NCI-H446 (cell line): ENCODE results near the gene ANKRD55.
"Not testable (repeated sequence)": the region's sequence is repeated elsewhere in the genome, so short reads cannot be mapped to it uniquely, and the experiment has no call there.

Experiments used
- DNase-seq, 2 experiments: peaks; one replicate each; lab custom pipeline; 2025; lab: John Stamatoyannopoulos, UW

The ANKRD55 gene

GRCh38 chr5:56253126-56253525, 20.0 kb upstream of the ANKRD55 start:
- no peak for DNase-seq

- no peak for DNase-seq
Measured at GRCh38 chr5:56251918-56252553, 18.9 kb upstream of the ANKRD55 start.

GRCh38 chr5:56251440-56251839, 18.3 kb upstream of the ANKRD55 start:
- DNase-seq = no peak

DNA sequence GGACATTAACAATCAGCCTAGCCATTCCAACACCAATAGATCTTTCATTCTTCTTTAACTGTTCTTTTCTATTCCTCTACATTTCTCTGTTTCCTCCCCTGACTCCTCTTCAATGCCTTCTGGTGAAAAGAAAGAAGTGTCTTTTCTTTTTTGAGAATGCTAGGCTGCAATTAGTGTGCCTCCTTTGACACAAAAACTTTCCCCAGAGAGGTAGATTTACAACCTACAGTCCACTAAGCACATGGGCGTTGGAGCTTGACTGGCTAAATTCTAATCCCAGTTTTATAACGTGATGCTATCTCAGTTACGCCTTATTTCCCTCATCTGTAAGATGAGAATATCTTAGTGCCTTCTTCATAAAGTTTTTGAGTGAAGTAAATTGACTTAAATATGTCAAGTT, 16.9 kb upstream of the ANKRD55 start:
- no peak for DNase-seq

- DNase-seq = not testable (repeated sequence)
Measured at GRCh38 chr5:56249085-56249484, 16.0 kb upstream of the ANKRD55 start.

- DNase-seq = no peak
Measured at GRCh38 chr5:56247592-56247991, 14.5 kb upstream of the ANKRD55 start.

DNA sequence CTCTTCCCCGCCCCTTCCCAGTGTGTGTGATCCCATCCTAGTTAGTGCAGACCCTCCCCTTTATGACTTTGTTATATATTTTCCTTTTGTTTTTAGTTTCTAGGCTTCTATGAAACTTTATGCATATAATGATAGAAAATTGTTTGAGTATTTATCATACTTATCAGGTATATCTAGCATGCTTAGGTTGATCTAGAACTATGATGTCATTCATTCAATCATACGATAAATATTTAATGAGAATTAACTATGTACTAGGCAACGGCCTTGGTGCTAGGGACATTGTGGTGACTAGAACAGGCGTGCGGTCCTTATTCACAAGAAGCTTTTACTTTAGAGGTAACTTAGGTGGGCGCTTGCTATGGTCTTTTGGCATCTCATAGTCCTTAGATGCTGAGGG, 13.6 kb upstream of the ANKRD55 start:
- no peak for DNase-seq

DNA sequence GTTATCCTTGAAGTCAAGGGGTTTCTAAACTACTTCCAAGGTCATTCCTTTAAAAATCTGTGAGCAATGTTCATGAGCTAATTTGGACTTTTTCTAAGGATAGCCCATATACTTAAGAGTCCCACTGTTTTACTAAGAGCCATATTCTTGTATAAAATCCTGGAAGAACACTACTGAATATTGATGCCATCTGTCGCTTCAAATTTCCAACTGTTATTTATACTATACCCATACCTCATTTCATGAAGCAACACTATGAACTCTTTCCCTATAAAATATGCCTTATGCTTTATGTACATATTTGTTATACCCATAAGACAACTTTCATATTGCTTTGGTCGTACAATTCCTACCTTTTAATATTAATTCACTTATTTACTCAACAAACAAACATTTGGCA, 12.4 kb upstream of the ANKRD55 start:
- DNase-seq = no peak

- no peak for DNase-seq
Measured at GRCh38 chr5:56244627-56245026, 11.5 kb upstream of the ANKRD55 start.

- DNase-seq = not testable (repeated sequence)
Measured at GRCh38 chr5:56242271-56242670, 9.1 kb upstream of the ANKRD55 start.

- DNase-seq = no peak
Measured at GRCh38 chr5:56232538-56232937, 592 bp downstream of the ANKRD55 start.

- DNase-seq = no peak
Measured at GRCh38 chr5:56230576-56230975, 2.6 kb downstream of the ANKRD55 start.

DNA sequence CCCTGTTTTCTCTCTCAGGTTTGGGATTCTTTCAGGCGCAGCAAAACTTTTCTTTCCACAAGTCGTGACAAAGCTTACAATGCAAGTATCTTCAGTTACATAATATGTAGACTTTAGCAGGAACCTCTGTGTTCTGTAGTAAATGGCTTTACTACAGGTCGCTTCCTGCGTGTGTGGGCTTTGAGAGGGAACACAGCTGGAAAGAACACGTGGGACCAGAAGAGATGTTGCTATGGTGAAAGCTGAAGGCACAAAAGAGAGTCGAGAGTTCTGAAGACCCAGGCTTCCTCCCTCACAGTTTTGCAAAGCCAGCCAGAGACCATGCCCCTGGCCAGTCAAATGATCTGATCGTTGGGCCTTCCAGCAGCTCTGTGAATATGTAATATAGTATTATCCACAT, 4.0 kb downstream of the ANKRD55 start:
- no peak for DNase-seq

DNA sequence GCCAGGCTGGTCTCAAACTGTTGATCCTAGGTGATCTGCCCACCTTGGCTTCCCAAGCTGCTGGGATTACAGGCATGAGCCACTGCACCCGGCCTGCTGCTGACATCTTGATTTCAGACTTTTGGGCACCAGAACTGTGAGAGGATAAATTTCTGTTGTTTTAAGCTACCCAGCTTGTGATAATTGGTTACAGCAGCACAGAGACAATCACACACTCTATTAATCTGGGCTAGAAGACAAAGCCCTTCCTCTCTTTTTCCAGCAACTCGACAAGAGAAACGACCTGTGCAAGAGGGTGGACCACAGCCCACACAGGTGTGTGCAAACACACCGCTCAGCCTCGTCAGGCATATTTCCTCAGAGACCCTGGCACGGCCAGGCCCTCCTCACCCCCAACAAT, 4.5 kb downstream of the ANKRD55 start:
- no peak for DNase-seq

DNA sequence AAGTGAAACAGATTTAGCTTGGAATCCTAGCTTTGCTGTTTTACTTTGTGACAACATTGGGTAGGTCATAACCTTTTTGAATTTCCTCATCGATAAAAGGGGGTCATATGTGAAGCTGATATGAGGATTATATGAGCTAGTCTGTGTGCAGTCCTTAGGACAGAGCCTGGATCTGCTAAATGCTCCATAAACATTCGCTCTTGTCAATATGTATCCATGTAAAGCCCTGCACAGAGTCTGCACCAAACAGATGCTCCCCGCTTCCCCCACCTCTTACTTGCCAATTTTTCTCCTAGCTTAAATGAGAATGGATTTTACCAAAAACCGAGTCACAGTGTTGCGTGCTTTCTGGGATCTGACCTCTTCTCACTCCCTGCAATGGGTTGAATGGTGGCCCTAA, 5.4 kb downstream of the ANKRD55 start:
- no peak for DNase-seq

GRCh38 chr5:56223298-56223697, 9.8 kb downstream of the ANKRD55 start:
- DNase-seq = not testable (repeated sequence)

DNA sequence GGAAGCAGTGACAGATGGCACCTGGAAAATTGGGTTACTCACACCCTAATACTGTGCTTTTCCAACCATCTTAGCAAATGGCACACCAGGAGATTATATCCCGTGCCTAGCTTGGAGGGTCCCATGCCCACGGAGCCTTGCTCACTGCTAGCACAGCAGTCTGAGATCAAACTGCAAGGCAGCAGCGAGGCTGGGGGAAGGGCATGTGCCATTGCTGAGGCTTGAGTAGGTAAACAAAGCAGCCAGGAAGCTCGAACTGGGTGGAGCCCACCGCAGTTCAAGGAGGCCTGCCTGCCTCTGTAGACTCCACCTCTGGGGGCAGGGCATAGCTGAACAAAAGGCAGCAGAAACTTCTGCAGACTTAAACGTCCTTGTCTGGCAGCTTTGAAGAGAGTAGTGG, 11.5 kb downstream of the ANKRD55 start:
- not testable (repeated sequence) for DNase-seq

GRCh38 chr5:56215019-56215830, 17.9 kb downstream of the ANKRD55 start:
- DNase-seq = no peak

GRCh38 chr5:56213886-56214535, 19.1 kb downstream of the ANKRD55 start:
- not testable (repeated sequence) for DNase-seq

GRCh38 chr5:56212130-56212879, 20.8 kb downstream of the ANKRD55 start:
- no peak for DNase-seq

DNA sequence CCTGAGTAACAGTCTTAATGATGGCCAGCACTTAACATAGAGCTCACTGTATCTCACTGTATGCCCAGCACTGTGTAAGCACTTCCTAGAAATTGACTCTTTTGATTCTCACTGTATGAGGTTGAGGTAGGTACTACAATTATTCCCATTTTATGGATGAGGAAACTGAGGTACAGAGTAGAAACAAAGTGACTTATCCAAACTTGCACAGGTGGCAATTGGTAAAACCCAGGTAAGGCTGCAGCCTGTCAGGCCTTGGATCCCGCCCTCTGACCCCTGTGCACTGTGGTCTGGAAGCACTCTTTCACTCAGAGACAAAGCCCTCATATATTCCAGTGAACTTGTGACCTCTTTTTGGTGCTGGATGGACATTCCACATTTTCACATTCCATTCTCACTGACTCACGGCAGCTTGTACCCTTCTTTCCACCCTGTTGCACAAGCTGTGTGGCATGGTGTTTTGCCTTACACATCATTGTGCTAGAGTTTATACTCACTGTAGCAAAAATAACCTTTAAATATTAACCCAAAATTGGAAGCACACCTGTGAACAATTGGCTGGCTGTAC, 21.7 kb downstream of the ANKRD55 start:
- no peak for DNase-seq

DNA sequence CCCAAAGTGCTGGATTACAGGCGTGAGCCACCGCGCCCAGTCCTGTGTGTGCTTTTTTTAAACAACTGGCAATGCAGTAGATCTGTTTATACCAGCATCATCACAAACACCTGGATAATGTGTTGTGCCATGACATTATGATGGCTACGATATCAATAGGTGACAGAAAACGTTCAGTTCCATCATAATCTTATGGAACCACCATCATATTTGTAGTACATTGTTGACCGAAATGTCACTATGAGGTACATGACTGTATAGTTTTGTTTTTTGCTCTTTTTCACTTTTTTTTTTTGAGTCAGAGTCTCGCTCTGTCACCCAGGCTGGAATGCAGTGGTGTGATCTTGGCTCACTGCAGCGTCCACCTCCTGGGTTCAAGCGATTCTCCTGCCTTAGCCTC, 24.4 kb downstream of the ANKRD55 start:
- no peak for DNase-seq
